GM18861 (cell line): Measurements from ENCODE around the gene PTPN18.
A peak's percentile ranks its signal among the peaks of the same experiment; 100 is the strongest.

Experiments used
- ATAC-seq: cut with Tn5 transposase; IDR thresholded peaks from one replicate; pipeline ENCODE4 v1.9.1; 2021; ENCODE audit not compliant: unreplicated experiment

The PTPN18 gene

DNA sequence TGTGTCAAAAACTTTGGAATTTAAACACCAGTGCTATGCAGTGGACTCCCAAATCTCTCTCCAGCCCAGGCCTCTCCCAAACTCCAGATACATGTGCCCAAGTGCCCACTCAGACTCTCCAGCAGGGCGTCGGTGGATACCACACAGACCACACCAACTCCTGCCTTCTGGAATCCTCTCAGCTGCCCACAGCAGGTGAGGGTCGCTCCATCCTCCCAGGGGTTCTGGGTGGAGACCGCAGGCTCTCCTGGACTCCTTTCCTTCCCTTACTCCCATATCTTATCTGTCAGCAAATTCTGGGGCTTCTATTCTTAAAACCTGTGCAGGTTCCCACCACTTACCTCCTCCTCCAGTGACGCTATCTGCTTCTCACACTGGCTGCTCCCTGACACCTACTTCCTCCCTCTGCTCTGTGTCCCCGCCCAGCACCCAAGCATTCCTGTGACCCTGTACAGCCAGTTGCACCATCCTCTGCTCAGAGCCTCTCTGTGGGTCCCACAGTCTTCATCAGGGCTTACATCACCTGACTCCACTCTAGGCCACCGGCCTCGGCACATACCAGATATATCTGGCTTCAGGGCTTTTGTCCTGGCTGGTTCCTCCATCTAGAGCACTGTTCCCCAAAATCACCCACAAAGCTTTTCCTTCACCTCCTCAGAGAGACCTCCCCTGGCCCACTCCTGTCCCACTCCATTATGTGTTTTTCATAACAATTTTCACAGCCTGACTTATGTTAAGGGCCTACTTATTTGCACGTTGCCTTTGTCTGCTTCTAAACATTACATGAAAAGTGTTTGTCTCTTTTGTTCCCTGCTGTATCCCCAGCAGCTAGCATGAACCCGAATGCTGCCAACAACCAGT, 15.7 kb upstream of the PTPN18 start:
- ATAC-seq: no peak

DNA sequence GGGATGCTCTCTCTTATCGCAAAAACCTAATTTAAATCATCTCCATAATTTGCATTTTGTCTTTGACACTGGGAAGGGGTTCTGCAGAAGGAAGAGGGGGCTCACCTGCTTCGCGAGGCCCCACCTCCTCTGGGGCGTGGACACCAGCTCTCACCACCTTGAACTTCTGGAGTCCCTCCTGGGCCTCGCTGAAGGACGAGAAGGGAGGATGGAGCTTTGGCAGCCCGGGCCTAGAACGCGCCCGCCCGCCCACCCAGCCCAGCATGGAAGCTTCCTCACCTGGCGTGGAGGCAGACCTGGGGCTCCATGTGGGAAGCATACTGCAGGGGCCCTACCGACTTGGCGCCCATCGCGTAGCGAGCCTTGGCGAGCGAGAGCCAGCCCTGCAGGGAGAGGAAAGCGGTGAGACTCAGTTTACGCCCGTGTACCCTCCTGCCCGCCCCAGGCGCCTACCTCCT, 14.3 kb upstream of the PTPN18 start:
- ATAC-seq: no peak

DNA sequence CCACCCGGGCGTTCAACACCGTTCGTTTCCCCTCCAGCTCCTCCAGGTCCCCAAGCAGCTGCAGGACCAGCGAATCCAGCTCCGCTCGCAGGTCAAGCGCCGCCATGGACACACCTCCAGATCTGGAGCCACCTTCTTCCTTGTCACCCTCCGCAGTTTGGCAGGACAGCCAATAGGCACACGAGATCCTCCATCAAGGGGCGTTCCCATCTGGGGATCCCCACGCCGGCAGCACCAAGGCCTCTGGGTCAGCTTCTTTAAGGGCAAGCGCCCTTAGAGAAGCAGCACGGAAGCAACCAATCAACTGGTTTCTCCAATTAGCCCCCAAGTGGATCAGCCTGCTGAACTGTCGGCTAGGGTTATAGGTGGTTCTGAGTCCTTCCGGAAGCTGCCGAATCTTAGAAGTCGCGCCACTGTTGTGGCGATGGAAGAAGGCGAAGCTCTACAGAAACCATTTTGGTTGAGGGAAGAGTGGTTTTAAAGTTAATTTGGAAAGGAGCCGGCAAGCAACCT, 13.8 kb upstream of the PTPN18 start:
- peak; percentile 79 for ATAC-seq

DNA sequence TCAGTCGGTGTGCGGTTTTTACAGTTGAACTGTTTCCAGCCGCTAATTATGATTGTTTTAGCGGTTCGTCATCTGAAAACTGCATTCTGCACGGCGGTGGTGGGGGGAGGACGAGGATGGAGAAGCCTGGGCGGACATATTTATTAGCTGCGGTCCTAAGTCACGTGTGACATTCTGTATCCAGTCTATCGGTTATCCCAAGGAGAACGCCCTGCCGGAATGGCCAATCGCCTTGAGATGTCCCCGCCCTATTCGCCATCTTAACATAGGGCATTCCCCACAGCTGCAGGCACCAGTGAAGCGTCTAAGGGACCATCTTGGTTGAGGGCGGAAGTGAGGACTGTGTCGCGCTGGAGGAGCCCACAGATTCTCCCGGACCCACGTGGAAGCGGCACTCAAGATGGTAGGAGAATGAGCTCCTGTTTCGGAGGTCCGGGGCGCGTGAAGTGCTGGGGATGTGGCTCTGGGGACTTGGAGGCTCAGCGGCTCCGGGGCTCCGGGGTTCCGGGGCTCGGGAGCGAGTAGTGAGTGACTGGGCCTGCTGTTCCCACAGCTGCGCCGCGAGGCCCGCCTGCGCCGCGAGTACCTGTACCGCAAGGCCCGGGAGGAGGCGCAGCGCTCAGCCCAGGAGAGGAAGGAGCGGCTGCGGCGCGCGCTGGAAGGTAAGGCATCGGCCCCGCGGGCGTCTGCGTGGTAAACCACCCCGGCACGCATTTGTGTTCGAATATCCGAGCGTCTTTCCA, 13.2 kb upstream of the PTPN18 start, which contains the start of gene IMP4:
IMP4 (plus strand) TSS at position 365 of the 743 bp plus-strand sequence; CDS start at position 401, 36 bp downstream.
- ATAC-seq: peak; percentile 75

DNA sequence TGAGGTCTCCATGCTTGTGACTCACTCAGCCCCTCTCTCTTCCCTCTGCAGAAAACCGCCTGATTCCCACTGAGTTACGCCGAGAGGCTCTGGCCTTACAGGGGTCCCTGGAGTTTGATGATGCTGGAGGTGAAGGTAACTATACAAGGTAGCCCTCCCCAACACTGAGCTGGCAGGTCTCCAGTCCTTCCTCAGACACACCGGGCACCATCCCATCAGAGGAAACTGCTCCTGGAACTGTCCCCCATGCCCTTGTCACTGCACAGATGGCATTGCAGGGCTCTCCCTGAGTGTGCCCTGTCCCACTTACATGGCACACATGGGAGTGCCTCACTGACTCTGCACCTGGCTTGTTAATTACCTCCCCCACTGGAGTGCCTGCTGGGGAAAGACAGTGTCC, 11.3 kb upstream of the PTPN18 start:
- no peak for ATAC-seq

DNA sequence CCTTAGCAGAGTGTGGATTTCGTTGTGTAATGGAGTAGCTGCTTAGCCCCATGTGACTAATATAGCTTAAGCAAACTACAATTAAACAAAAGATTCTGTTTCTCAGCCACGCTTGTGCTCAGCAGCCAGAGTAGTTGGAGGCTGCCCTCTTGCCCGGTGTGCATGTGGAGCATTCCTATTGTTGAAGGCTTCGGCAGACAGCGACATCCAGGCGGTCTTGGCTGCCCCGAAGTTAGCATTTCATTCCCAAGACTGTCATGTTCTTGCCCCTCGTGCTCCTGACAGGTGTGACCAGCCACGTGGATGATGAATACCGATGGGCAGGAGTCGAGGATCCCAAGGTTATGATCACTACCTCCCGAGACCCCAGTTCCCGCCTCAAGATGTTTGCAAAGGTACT, 10.8 kb upstream of the PTPN18 start:
- ATAC-seq: no peak

DNA sequence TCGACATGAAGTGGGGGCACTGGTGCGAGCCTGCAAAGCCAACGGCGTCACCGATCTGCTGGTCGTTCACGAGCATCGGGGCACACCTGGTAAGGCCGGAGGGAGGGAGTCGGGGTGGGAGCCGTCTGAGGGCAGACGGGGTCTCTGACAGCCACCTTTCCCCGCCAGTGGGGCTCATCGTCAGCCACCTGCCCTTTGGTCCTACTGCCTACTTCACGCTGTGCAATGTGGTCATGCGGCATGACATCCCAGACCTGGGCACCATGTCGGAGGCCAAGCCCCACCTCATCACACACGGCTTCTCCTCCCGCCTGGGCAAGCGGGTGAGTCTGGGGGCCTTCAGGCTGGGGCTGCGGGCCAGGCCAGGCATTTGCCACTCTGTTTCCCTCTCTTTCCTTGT, 10.2 kb upstream of the PTPN18 start:
- ATAC-seq: no peak

DNA sequence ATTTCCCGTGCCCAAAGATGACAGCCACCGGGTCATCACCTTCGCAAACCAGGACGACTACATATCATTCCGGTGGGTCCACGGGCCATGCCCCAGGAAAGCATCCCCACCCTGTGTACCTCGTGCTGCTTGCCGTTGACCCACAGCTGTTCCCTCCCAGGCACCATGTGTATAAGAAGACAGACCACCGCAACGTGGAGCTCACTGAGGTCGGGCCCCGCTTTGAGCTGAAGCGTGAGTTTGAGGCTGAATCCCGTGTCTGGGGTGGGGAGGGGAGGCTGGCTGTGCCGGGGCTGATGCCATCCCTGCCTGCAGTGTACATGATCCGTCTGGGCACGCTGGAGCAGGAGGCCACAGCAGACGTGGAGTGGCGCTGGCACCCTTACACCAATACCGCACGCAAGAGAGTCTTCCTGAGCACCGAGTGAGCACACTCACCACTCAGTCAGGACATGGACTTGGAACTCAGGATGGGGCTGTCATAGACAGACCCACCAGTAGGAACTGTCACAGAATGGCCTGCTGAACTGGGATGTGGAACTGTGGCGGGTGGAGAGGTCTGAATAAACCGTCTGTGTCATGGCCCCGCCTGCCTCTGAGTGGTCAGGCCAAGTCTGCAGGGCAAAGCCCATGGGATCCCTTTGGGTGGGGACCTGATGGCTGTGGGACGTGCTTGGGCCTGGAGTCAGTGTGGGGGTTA, 9.7 kb upstream of the PTPN18 start:
- ATAC-seq: no peak

DNA sequence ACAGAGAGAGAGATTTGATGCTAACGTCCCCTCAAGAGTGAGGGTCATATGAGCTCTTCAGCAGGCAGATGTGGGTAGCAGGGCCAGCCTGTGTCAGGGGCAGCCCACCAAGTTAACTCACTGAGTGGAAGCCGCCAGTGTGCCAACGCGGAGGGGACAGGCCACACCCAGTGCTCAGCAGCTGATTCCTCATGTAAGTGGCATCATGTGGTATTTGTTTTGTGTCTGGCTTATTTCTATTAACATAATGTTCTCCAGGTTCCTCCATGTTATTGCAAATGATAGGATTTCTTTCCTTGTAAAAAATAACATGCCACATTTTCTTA, 9.2 kb upstream of the PTPN18 start:
- ATAC-seq: no peak

DNA sequence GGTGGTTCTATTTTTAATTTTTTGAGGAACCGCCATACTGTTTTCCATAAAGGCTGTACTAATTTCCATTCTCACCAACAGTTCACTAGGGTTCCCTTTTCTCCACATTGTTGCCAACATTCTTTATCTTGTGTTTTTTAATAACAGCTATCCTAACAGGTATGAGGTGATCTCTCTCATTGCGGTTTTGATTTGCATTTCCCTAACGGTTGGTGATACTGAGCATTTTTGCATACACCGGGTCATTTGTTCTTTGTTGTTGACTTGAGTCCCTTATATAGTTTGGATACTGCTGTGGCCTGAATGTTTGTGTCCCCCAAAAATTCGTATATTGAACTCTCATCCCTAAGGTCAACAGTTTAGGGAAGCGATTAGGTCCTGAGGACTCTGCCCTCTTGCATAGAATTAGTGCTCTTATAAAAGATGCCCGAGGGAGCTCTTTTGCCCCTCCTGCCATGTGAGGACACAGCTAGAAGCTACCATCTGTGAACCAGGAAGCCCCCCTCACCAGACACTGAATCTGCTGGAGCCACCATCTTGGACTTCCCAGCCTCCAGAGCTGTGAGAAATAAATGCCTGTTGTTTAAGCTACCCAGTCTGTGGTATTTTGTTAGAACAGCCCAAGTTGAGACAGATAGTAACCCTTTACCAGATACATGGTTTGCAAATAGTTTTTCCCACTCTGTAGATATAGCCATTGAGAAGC, 8.5 kb upstream of the PTPN18 start:
- no peak for ATAC-seq

DNA sequence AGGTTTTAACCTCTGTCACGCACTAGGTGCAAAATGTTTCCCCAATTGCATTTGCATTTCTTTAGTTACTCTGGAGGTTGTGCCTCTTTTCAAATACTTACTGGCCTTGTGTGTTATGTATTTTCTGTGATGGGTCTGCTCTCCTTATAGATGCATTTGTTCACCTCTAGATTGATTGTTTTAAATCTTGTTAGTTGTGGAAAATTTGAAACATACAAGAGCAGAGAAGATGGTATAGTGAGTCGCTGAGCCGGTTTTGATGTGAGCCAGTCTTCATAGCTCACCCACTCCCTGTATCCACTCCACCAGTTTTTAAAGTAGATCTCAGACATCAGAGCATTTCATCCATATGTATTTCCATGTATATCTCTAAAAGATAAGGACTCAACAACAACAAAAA, 6.7 kb upstream of the PTPN18 start:
- no peak for ATAC-seq

DNA sequence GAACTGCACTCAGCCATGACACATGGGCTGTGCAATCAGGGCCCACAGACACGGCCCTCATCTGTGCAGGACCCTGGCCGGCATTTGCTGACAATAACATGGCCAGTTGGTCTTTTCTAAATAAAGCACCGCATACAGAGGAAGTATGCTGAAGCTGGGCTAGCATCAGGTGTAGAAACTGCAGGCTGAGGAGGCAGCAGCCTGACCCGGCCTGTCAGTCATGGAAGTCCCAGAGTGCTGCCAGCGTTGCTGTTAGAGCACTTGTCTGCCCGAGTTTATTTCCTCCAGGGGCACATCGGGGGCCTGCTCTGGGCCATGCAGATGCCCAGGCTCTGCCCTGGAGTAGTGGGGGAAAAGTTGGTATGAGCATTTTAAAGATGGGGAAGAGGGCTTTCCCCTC, 4.1 kb upstream of the PTPN18 start:
- ATAC-seq: no peak

DNA sequence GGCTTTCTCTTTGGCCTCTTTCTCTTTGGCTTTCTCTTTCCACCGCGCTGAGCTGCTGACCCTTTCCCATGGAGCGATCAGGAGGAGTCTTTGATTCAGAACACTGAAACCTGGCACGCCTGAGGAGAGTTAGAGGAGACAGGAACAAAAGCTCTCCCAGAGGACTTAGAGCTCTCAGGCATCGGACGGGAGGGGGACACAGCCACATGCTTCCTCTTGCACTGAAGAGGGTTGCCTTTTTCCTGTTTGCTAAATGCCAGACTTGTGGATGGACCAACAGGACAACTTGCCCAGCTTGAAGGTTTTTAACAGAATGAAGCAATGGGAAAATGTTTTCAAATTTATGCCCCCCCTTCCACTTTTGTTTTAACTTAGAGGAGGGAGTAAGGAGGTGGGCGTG, 3.6 kb upstream of the PTPN18 start:
- ATAC-seq: no peak

DNA sequence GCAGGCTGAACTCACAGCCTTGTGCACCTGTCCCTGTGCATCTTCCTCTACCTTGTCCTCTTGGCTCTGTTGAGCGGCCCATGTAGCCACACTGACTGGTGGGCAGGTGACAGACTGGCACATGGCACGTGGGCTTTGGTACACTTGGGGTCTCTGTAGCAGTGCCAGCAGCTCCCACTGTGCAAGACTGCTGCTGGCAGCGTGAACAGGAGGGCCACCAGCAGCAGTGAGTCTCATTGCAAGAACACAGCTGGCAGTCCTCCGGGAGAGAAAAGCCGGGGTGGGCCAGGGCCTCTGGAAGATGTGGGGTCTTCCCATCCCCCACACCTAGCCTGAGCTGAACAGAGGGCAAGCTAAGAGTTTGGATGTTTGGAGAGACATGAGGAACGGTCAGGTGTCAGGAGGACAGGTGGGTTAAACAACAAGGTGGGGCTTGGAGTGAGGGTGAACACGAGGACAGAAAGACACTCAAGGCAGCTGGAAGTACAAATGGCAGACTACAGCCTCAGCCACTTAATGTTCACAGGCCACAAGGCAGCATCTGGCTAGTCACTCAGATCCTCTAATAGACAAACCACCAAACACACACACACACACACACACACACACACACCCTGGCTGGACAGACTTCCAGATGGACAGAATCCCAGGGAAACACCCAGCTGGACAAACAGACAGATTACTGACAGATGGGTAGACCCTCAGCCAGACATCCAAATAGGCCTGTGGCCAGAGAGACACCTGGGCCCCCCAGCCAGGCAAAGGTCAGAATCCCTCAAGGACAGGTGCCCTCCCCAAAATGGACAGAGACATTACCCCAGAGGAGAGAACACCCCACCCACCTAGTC, 2.3 kb upstream of the PTPN18 start:
- no peak for ATAC-seq

DNA sequence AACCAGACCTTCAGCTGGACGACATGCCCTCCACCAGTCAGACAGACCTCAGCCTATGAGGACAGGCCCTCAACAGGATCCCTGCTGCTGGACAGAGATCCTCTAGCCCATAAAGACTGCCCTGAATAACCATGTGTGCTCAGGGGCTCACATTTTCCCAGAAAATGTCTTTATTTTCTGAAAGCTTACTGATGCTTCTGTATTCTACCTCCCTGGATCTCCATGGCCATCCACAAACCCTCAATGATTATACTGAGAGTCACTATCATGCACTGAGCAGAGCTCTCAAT, 1.8 kb upstream of the PTPN18 start:
- ATAC-seq: no peak

DNA sequence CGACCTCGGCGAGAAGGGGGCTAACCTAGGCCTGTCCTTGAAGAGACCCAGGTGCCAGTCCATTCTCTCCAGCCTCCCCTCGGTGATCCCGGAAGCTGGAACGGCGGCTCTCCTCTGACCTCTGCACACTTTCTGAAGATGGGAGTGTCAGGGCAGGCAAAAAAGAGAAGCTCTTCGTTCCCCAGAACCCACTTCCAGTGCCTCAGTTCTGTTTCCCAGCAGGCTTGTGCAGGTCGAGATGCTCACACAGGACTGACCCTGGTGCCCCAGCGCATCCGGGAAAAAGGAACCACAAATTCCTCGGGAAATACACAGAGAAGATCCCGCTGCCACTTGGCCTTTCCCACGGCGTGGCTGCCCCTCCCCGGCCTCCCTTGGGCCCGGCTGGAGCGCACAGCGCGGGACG, 681 bp upstream of the PTPN18 start:
- ATAC-seq: no peak

DNA sequence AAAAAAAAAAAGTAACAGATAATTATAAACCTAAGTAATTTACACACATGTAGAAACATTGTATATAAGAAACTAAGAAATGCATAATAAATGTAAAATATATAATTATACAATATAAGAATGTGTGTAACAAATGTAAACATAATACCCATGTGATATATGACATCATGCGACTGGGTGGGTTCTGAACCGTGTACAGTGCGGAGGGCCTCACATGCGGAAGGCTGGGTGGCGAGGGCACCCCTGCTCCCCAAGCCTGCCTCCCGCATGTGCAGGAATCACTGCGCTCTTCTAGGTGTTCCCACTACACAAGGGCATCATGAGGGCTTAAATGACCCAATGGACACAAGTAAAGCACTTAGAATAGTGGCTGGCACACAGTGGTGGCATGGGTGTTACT, 2.0 kb downstream of the PTPN18 start:
- ATAC-seq: no peak

DNA sequence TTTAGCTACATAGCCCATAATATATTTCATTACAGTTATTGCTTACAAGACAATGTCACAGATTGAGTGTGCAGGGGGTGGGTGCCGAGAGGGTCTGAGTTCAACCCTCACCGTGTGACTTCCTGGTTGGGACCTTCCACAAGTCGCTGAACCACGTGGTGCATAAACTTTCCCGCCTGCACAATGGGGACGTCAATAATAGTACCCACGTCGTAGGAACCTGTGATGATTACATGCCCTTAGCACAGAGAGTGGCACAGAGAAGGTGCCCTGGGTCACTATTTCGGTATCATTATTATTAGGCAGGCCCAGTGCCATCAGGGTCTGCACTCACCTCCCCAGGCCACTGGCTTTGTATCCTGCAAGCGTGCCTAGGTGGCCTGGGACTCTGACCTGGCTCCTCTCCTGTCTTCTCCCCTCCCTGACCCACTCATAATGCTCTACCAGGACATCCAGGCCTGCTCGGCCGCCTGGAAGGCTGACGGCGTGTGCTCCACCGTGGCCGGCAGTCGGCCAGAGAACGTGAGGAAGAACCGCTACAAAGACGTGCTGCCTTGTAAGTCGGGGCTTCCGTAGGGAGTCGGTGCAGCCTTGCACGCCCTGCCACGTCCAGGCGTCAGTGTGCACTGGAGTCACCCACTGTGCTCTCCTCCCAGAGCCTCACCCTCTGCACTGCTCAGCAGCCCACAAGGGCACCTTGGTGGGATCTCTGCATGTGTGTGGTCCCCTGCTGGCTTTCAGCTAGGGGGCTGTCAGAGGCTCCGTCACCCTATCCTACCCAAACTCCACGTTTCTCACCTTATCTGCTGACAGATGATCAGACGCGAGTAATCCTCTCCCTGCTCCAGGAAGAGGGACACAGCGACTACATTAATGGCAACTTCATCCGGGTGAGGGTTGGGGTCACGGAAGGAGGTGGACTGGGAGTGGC, 2.8 kb downstream of the PTPN18 start:
- no peak for ATAC-seq

DNA sequence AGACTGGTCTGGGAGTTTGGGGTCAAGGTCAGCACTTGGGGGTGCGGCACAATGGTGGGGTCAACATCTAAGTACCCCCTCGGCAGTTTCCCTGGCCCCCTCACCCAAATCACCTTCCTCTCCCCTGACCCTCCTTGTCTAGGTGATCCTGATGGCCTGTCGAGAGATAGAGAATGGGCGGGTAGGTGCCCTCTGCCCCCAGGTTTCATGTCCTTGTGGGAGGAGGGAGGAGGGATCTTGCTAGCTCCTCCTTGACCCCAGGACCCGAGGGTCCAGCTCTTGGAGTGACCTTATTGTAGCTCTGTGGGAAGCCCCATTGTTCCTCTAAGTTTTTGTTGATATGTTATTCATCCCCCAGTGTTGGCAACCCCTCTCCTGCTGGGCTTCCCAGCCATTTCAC, 3.6 kb downstream of the PTPN18 start:
- no peak for ATAC-seq
